GM12801 (cell line): ENCODE results near the gene DCP1B.

Experiments used
- CTCF ChIP-seq: IDR thresholded peaks from one replicate; pipeline ENCODE4 v1.5.1; 2011; ENCODE audit warnings: control low read depth; ENCODE audit not compliant: insufficient read length; ENCODE audit errors: extremely low read depth

The DCP1B gene

GRCh38 chr12:1972260-1972659 is 32.0 kb downstream of the DCP1B start:
- no peak for TF ChIP-seq CTCF

GRCh38 chr12:1970331-1970900 is 33.8 kb downstream of the DCP1B start:
- TF ChIP-seq CTCF = no peak

- TF ChIP-seq CTCF = no peak
Measured at GRCh38 chr12:1966561-1967226, 37.6 kb downstream of the DCP1B start.

- no peak for TF ChIP-seq CTCF
Measured at GRCh38 chr12:1965916-1966315, 38.3 kb downstream of the DCP1B start.

- TF ChIP-seq CTCF = no peak
Measured at GRCh38 chr12:1962051-1963020, 41.9 kb downstream of the DCP1B start.

GRCh38 chr12:1956716-1957115 is 47.5 kb downstream of the DCP1B start:
- no peak for TF ChIP-seq CTCF

- no peak for TF ChIP-seq CTCF
Measured at GRCh38 chr12:1949771-1950470, 54.3 kb downstream of the DCP1B start.
